AG04449 (cell line): Measurements from ENCODE around the gene CXCL14.

Source experiments
- CTCF ChIA-PET: fragments of 350-600 bp; formaldehyde crosslinking; extraction: SDS; loops from one replicate; lab custom pipeline; 2021; ENCODE audit warnings: antibody characterized with exemption; lab: Yijun Ruan, JAX
- POLR2A ChIA-PET: fragments of 400-600, 350-600 bp; formaldehyde crosslinking; extraction: SDS; loops from one replicate; lab custom pipeline; 2020; ENCODE audit warnings: antibody characterized with exemption, inconsistent platforms; lab: Yijun Ruan, JAX
- DNase-seq: peaks from one replicate; pipeline ENCODE4 v3.0.0-alpha.2; 2010; ENCODE audit warnings: low read depth, low spot score
- H3K4me3 ChIP-seq: 2 replicates; pipeline ENCODE4 v1.5.1; 2011; ENCODE audit warnings: low read depth, mild to moderate bottlenecking, control low read depth, low read length
- TF ChIP-seq, protein P1 (sequence below): IDR thresholded peaks from one replicate; pipeline ENCODE4 v1.5.1; 2011; ENCODE audit warnings: mild to moderate bottlenecking, moderate library complexity, low read length, control low read depth, inconsistent platforms; ENCODE audit not compliant: insufficient read depth; ENCODE audit errors: missing control alignments

The CXCL14 gene

GRCh38 chr5:135565266-135565665, 13.5 kb downstream of the CXCL14 start:
- no peak overlapping the region for H3K4me3 ChIP-seq
- TF ChIP-seq, protein P1, sequence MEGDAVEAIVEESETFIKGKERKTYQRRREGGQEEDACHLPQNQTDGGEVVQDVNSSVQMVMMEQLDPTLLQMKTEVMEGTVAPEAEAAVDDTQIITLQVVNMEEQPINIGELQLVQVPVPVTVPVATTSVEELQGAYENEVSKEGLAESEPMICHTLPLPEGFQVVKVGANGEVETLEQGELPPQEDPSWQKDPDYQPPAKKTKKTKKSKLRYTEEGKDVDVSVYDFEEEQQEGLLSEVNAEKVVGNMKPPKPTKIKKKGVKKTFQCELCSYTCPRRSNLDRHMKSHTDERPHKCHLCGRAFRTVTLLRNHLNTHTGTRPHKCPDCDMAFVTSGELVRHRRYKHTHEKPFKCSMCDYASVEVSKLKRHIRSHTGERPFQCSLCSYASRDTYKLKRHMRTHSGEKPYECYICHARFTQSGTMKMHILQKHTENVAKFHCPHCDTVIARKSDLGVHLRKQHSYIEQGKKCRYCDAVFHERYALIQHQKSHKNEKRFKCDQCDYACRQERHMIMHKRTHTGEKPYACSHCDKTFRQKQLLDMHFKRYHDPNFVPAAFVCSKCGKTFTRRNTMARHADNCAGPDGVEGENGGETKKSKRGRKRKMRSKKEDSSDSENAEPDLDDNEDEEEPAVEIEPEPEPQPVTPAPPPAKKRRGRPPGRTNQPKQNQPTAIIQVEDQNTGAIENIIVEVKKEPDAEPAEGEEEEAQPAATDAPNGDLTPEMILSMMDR: no peak
- DNase-seq: no peak
- ChIA-PET POLR2A (no interaction called here), CTCF (interaction anchor here (1.0 to 35.6 kb wide), 23 partner anchors 12 to 647 kb away, joined by 3 to 2422 read pairs (median 8); partner anchors contain the start of genes CXCL14, DCANP1, SLC25A48 and TIFAB)

- POLR2A ChIA-PET: no interaction called here
- CTCF ChIA-PET: interaction anchor here (3.7 to 35.6 kb wide), 7 partner anchors 13 to 648 kb away, joined by 9 to 2422 read pairs (median 180); partner anchors contain the start of genes CXCL14, DCANP1, SLC25A48 and TIFAB
- DNase-seq: no peak
These were observed 14.5 kb downstream of the CXCL14 start for GRCh38 chr5:135564331-135564730.

GRCh38 chr5:135561266-135561665, 17.5 kb downstream of the CXCL14 start:
- no peak overlapping the region for H3K4me3 ChIP-seq
- POLR2A ChIA-PET: no interaction called here

More at GRCh38 chr5:135564331-135564730, 14.5 kb downstream of the CXCL14 start:
- TF ChIP-seq, protein P1: no peak
- no peak overlapping the region for H3K4me3 ChIP-seq

GRCh38 chr5:135560858-135561257, 17.9 kb downstream of the CXCL14 start:
- H3K4me3 ChIP-seq: no peak overlapping the region
- ChIA-PET POLR2A (no interaction called here), CTCF (interaction anchor here (0.6 to 35.6 kb wide), 43 partner anchors 8 to 651 kb away, joined by 3 to 2422 read pairs (median 4); partner anchors contain the start of genes CXCL14, DCANP1, SLC25A48 and TIFAB)
- TF ChIP-seq, protein P1: peak; percentile 91
- DNase-seq: peak; percentile 24

More at GRCh38 chr5:135561266-135561665, 17.5 kb downstream of the CXCL14 start:
- DNase-seq: no peak
- TF ChIP-seq, protein P1: no peak
- CTCF ChIA-PET: interaction anchor here (0.6 to 35.6 kb wide), 43 partner anchors 7 to 651 kb away, joined by 3 to 2422 read pairs (median 4); partner anchors contain the start of genes CXCL14, DCANP1, SLC25A48 and TIFAB

- ChIA-PET POLR2A (no interaction called here), CTCF (interaction anchor here (0.6 to 35.6 kb wide), 14 partner anchors 8 to 523 kb away, joined by 3 to 2422 read pairs (median 14); partner anchors contain the start of genes CXCL14, DCANP1, SLC25A48 and TIFAB)
- H3K4me3 ChIP-seq: no peak overlapping the region
- TF ChIP-seq, protein P1: no peak
- no peak for DNase-seq
These were observed 19.4 kb downstream of the CXCL14 start for GRCh38 chr5:135559354-135559753.

DNA sequence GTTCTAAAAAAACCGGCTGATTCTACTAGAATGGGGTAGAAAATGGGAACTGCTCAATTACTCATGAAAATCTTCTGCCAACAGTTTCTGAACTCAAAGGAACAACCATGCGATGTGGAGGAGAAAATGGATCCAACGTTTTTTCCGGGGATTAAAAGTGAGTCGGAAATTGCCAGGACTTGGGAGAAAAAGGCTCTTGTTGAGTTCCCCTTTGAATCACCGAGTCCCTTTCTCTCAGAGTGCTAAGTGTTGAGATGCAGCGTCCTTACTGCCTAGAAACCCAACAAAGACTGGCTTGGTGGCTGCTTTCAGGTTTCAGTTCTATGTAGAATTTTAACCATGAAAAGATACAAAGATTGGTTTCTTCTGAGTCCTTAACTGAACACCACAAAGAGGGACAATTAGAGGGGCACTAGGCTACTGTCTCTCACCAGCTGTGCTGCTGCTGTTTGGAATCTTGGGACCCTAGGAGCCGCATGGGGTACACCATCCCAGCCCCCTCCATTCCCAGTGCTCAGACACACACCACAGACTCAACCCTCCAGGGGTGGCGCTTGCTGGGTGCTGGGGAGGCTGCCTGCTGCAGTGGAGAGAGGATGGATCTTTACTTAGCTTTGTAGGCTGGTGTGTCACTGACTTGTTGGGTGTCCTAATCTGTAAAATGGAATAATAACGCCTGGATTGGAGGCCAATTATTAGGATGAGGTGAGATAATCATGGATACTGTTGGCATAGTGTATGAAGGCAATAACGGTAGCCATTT, 21.5 kb downstream of the CXCL14 start:
- ChIA-PET POLR2A (no interaction called here), CTCF (interaction anchor here (6.1 to 35.6 kb wide), 5 partner anchors 6 to 274 kb away, joined by 86 to 2422 read pairs (median 358); partner anchors contain the start of genes CXCL14, DCANP1, SLC25A48 and TIFAB)
- TF ChIP-seq, protein P1: no peak
- no peak overlapping the region for H3K4me3 ChIP-seq
- no peak for DNase-seq
